ENCODE results near the gene RGS16.

RGS16 gene

DNA sequence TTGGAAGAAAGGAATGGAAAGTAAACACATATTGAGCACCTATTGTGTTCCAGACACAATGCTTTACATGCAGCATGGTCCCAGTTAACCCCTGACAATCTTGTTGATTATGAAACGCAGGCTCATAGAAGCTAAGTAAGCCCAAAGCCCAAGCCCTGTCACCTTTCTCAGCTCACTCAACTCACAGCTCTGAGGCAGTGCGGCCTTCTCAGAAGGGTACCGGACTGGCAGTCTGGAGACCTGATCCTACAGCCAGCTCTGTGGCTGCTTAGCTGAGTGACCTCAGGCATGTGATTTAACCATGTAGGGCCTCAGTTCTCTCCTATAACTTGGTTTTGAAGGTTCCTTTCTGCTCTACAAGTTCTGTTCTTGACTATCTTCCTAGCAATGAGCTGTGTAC, 14.7 kb downstream of the RGS16 start:
- TF ChIP-seq, protein P1, sequence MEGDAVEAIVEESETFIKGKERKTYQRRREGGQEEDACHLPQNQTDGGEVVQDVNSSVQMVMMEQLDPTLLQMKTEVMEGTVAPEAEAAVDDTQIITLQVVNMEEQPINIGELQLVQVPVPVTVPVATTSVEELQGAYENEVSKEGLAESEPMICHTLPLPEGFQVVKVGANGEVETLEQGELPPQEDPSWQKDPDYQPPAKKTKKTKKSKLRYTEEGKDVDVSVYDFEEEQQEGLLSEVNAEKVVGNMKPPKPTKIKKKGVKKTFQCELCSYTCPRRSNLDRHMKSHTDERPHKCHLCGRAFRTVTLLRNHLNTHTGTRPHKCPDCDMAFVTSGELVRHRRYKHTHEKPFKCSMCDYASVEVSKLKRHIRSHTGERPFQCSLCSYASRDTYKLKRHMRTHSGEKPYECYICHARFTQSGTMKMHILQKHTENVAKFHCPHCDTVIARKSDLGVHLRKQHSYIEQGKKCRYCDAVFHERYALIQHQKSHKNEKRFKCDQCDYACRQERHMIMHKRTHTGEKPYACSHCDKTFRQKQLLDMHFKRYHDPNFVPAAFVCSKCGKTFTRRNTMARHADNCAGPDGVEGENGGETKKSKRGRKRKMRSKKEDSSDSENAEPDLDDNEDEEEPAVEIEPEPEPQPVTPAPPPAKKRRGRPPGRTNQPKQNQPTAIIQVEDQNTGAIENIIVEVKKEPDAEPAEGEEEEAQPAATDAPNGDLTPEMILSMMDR (IDR thresholded peaks at IDR 0.05; ENCODE audit: low read depth, low read length): no peak
- DNase-seq (ENCODE audit: extremely low read depth, low read depth): no peak

DNA sequence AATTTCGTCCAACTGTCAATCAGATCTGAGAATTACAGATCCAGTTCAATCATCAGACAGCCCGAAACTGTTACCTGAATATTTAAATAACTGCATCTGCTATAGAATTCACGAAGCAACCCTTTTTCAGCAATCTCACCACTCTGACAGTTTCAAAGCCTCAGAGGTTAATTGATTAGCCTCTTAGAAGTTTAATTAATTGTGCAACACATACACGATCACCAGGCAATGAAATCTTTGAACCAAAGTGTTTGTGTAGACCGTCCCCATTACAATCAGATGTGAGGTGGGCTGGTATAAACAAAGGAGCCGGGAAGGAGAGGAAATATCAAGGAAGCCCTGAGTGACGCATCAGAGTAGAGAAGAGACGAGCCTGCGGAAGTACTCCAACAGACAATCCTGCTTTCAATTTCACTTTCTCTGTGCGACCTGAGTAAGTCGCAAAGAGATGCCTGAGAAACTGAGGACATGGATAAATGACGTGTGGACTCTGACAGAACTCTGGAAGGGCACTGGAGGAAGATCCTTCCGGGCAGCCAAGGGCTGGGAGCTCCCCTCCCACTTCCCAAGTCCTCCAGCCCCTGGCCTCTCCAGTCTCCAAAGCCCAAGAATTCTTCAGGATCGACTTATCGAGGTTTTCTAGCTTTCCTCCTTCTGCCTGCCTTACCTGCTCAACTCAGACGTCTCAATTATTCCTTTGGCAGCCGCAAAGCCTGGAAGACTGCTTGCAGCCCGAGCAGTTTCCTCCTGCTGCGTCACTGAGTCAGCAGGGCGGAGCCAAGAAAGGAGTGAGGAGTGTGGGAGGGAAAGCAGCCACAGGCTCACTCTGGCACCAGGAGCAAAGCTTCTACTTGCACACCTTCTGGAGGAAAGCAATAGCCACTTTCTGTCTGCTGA, 15.4 kb downstream of the RGS16 start, which contains the start of gene RNASEL:
Gene RNASEL, minus strand, starts transcription at position 757 of the 897 bp plus-strand sequence. CDS start 2,450 bp downstream, outside the sequence.
- TF ChIP-seq, protein P1 (IDR thresholded peaks at IDR 0.05; ENCODE audit: low read depth, low read length): no peak
- DNase-seq (ENCODE audit: extremely low read depth, low read depth): peak; percentile 27

DNA sequence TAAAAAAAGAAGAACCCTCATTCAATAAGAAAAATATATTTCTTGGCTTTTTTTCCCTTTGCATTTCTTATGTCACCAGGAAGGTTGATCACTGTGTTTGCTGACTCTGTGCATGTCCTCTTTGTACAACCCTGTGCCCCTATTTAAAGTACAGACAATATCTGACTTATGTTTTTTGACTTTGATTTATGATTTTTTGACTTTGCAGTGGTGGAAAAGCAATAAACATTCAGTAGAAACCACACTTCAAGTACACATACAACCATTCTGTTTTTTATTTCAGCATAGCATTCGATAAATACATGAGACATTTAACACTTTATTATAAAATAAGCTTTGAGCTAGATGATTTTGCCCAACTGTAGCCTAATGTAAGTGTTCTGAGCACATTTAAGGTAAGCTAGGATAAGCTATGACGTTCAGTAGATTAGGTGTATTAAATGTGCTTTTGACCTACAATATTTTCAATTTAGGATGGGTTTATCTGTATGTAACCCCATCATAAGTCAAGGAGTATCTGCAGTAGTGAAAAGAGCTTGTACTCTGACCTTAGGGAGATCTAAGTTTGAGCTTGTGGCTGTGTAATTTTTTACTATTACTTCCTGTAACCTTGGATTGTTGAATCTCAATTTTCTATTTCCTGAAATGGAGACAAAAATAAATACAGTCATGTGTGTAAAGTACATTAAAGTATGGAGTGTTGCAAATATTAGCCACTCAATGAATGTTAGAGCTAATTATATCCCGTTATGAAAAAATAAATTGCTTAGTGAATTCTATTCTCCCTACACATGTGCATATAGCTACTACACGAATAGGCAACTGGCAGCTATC, 16.3 kb downstream of the RGS16 start:
- DNase-seq (ENCODE audit: extremely low read depth, low read depth): no peak
- TF ChIP-seq, protein P1 (IDR thresholded peaks at IDR 0.05; ENCODE audit: low read depth, low read length): no peak

DNA sequence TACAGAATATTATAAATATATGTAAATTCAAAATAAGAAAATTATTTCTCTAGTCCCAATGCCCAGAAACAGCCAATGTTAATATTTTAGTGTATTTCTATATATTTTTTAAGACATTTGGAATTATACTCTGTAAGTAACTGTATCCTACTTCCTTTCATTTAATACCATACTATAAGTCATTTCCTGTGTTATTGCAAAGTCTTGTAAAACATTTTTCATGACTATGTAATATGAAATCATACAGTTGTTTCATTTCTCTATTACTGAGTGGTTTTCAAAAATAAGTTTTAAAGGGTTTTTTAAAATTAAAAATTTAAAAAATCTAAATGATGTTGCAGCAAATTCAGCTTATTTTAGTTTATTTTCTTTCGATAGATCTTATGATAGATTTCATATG, 17.1 kb downstream of the RGS16 start:
- TF ChIP-seq, protein P1 (IDR thresholded peaks at IDR 0.05; ENCODE audit: low read depth, low read length): no peak

DNA sequence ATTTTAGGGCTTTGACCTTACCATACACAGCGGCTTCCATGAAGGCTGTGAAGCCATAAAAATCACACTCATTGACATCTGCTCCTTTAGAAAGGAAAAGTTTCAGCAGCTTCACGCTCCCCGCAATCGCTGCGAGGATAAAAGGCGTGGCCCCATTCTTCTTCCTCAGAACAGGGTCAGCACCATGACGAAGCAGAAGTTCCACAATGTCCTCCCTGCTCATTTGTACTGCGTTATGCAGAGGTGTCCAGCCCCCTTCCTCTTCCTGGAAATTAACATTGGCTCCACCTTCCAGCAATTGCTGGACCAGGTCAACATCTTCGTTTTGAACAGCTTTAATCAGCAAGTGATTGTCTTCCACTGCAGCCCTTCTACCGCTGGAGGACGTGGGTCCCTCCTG, 17.8 kb downstream of the RGS16 start:
- no peak for DNase-seq (ENCODE audit: extremely low read depth, low read depth)
- TF ChIP-seq, protein P1 (IDR thresholded peaks at IDR 0.05; ENCODE audit: low read depth, low read length): no peak

More for the DNA sequence above, 17.1 kb downstream of the RGS16 start:
- no peak for DNase-seq (ENCODE audit: extremely low read depth, low read depth)

DNA sequence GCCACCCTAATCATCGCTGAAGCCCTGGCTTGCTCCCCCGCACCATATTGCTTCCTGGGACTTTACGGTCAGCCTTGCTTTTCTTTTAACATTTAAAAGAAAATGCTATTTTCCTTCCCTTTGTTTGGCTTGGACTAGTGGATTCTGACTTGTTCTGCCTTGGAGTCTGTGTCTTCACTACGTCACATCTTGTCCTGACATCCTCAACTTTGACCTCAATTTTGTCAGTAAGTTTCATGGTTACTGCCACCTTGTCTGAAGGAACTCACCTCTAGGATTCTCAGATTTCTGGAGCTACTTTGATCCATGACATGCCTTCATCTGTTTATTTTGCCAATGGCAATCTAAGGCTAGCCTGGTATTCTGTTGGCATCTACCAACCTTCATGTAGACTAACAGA, 19.4 kb downstream of the RGS16 start:
- TF ChIP-seq, protein P1 (IDR thresholded peaks at IDR 0.05; ENCODE audit: low read depth, low read length): no peak
- DNase-seq (ENCODE audit: extremely low read depth, low read depth): no peak

DNA sequence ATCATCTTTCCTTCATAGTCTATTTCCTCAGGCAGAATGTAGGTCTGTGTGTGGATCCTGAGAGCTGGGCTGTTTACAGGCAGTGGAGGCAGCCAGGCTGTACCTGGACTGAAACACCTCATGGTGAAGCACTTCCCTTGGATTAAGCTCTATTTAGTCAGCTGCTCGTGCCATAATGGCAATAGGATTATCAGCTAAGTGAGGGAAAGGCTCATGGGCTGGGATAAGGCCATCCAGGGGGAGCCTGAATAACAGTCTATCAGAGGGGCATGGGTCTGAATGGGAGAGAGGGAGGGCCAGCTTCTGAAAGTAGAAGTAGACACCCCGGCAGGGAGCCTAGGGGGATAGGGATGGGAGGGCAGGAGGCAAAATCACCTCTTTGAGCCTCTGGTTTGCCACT, 23.5 kb downstream of the RGS16 start:
- TF ChIP-seq, protein P1 (IDR thresholded peaks at IDR 0.05; ENCODE audit: low read depth, low read length): no peak
- DNase-seq (ENCODE audit: extremely low read depth, low read depth): no peak
